Germinal center (tissue), 1 donor: ENCODE measurements around the gene STIM1.
"Not testable (repeated sequence)": the region's sequence is repeated elsewhere in the genome, so short reads cannot be mapped to it uniquely, and the experiment has no call there.

Experiments
- DNase-seq: peaks from one replicate; pipeline ENCODE4 v3.0.0; 2012; ENCODE audit warnings: mixed read lengths, low spot score

The STIM1 gene

GRCh38 chr11:4115128-4115527, 259.7 kb downstream of the STIM1 start:
- DNase-seq, result no peak

GRCh38 chr11:4118107-4118506, 262.6 kb downstream of the STIM1 start:
- DNase-seq, result no peak

DNA sequence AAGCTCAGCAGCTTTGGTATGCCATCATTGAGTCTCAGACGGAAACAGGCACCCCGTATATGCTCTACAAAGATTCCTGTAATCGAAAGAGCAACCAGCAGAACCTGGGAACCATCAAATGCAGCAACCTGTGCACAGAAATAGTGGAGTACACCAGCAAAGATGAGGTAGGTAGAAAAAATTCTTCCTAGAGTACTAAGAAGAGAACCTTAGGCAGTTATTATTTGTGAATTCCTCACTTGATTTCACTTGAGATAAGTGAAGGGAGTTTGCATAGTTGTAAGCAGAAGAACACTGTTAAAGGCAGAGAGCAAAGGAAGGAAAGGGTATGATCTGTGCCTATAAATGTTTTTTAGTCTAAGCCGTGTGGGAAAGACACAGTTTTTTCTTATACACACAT, 267.8 kb downstream of the STIM1 start:
- no peak for DNase-seq

DNA sequence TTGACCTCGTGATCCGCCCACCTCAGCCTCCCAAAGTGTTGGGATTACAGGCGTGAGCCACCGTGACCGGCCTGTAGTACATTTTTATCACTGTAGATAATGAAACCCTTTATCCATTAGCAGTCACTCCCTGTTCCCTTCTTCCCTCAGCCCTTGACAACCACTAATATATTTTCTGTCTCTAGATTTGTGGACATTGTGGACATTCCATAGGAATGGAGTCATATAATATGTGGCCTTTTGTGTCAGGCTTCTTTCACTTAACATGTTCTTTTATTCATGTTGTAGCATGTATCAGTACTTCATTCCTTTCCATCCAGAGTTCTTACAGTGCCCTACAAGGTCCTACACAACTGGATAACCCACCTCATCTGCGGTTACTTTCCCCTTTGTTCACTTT, 269.7 kb downstream of the STIM1 start:
- DNase-seq, result no peak

GRCh38 chr11:4127357-4127756, 271.9 kb downstream of the STIM1 start:
- DNase-seq, result no peak

GRCh38 chr11:4130219-4130618, 274.8 kb downstream of the STIM1 start:
- DNase-seq, result not testable (repeated sequence)

GRCh38 chr11:4134806-4135205, 279.3 kb downstream of the STIM1 start:
- DNase-seq, result no peak

DNA sequence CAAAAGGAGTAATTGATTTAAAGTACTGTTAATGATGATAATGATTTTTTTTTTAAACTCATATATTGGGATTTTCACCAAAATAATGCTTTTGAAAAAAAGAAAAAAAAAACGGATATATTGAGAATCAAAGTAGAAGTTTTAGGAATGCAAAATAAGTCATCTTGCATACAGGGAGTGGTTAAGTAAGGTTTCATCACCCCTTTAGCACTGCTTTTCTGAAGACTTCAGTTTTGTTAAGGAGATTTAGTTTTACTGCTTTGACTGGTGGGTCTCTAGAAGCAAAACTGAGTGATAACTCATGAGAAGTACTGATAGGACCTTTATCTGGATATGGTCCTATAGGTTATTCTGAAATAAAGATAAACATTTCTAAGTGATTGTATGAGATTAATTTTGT, 283.0 kb downstream of the STIM1 start:
- no peak for DNase-seq

- no peak for DNase-seq
Measured at GRCh38 chr11:4140067-4140636, 284.7 kb downstream of the STIM1 start.
